Ramos (cell line): Measurements from ENCODE around the gene OCEL1.

ENCODE experiments used
- in situ Hi-C: fragments of 300-500 bp; cut with MboI; formaldehyde crosslinking; loops from one replicate; pipeline ENCODE4 v1.14.3; 2022; ENCODE audit warnings: low sequenced_read_pairs; ENCODE audit not compliant: unreplicated experiment

OCEL1 gene

GRCh38 chr19:17209126-17210036 lies 16.6 kb upstream of the OCEL1 start:
- in situ Hi-C loops, result no loop called here

- in situ Hi-C loops, result no loop called here
These were observed 15.7 kb upstream of the OCEL1 start for GRCh38 chr19:17210296-17210695.

DNA sequence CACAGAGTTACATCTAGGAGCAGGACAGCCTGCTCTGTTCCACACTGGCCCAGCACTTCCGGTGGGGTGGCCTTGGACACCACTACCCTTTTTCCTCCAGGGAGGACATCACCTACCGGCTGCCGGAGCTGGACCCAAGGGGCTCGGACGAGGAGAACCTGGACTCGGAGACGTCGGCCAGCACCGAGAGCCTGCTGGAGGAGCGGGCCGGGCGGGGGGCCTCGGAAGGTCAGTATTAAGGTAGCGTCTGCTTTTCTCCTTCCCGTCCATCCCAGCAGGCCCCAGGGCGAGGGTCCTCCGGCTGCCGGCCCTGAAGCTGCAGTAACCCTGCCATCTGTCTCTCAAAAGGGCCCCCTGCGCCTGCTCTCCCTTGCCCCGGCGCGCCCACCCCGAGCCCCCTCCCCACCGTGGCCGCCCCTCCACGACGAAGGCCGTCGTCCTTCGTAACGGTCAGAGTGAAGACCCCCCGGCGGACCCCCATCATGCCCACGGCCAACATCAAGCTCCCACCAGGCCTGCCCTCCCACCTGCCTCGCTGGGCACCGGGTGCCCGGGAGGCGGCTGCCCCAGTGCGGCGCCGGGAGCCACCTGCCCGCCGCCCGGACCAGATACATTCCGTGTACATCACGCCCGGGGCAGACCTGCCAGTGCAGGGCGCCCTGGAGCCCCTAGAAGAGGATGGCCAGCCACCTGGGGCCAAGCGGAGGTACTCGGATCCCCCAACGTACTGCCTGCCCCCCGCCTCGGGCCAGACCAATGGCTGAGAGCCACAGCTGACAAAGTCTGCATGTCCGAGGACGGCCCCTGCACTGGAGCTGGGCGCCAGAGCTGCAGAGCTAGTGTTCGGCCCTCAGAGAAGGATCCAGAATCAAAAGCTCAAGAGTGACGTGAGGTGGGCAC lies 14.2 kb upstream of the OCEL1 start:
- in situ Hi-C loops, result no loop called here

DNA sequence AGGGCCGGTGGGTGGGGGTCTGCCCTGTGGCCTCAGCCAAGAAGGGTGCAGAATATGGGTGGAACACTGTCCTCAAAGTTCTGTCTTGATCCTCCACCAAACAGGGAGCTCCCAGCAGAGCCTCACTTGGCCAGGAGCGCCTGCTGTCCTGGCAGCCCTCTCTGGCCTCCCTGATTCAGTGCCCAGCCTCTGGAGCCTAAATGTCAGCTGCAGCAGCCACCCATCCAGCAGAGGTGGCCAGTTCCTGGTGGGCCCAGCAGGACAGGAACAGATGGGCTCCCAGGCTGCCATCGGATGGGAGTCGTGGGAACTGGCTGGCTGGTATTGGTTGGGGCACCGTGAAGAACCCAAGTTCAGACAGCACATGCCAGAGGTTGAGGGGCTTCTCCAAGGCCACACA lies 12.7 kb upstream of the OCEL1 start:
- in situ Hi-C loops, result no loop called here

DNA sequence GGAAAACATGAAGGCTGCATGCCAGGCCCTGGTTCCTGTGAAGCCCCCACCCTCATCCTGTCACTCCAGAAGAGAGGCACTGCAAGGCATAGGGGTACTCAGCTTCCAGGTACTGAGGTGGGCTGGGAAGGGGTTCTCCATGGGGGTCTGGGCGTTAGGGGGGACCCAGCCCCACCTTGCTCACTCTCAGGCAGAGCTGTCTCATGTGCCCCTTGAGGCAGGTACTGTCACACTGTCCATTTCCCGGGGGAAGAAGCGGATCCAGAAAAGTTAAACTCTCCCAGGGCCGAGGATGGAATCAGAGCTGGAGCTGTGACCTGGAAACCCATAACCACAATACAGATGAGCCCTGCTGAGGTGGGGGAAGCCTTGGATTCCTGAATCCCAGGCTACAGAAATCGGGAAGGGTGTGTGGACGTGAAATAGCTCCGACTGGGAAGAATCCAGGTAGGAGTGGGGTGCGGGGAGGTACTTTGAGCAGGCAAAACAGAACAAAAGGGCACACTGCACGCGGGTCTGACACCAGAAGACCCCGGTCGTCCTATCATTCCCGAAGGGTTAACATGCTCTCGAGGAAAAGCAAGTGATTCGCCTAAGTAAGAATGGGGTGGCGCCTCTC lies 11.4 kb upstream of the OCEL1 start:
- in situ Hi-C loops, result no loop called here

DNA sequence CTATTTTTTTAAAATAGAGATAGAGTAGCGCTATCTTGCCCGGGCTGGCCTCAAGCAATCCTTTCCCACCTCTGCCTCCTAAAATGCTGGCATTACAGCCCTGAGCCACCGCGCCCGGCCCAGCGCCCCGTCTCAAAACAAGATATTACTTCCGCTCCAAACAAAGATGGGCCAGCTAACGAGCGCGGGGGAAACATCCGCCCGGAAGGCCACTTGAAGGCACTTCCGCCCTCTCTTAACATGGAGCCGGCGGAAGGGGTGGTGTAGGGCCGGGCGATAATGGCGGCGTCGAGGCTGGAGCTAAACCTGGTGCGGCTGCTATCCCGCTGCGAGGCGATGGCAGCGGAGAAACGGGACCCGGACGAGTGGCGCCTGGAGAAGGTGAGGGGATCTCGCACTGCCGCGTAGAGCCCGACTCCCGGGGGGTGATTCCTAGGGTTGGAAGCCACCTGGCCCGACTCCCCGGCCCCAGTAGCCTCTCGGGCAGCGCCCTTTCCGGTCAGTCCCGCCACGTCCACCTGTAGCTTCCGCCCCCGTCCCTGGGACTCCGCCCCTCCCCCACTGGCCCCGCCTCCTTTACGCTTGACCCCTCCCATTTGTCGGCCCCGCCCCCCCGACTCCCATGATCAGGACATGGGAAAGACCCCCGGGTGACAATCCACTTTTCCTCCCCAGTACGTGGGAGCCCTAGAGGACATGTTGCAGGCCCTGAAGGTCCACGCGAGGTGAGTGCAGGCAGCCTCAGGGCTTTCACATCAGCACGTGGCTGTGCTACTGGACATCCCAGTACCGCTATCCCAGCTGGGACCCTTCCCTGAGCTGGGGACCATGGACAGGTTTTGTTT lies 10.7 kb upstream of the OCEL1 start, which contains the start of gene USE1:
TSS of gene USE1 (plus strand) at position 231 of the 845 bp plus-strand sequence. CDS start at position 280, 49 bp downstream.
- in situ Hi-C loops, result no loop called here

GRCh38 chr19:17216058-17216670 lies 9.9 kb upstream of the OCEL1 start:
- in situ Hi-C loops, result no loop called here

- in situ Hi-C loops, result no loop called here
These were observed 6.7 kb upstream of the OCEL1 start for GRCh38 chr19:17219286-17219685.

- in situ Hi-C loops, result no loop called here
These were observed 5.7 kb upstream of the OCEL1 start for GRCh38 chr19:17220207-17220758.

DNA sequence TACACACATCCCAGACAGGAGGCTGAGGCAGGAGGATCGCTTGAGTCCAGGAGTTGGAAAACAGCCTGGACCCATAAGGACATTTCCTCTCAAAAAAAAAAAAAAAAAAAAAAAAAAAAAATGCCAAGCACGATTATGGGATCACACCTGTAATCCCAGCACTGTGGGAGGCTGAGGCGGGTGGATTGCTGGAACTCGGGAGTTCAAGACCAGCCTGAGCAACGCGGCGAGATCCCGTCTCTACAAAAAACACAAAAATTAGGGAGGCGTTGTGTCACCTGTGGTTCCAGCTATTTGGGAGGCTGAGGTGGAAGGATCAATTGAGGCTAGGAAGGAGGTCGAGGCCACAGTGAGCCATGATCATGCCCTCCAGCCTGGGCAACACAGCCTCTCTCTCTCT lies 973 bp upstream of the OCEL1 start:
- in situ Hi-C loops, result no loop called here

DNA sequence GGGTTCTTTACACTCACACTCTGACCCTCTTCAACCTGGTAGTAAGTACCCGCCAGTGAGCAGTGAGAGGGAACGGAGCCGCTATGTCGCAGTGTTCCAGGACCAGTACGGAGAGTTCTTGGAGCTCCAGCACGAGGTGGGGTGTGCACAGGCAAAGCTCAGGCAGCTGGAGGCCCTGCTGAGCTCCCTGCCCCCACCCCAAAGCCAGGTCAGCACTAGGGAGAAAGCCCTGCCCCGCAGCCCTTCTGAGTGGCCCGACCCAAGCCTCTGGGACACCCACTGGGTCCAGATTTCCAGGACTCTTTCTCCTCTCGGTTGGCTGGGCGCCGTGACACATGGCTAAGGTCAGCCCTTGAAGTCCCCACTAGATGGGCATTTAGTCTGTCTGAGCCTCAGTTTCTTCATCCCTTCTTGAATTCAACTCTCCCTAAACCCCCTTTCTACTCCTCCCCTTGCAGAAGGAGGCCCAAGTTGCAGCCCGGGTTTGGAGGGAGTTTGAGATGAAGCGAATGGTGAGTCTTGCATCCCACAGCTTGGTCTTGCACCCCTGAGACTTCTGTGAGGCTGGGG lies 1.9 kb downstream of the OCEL1 start:
- in situ Hi-C loops, result no loop called here

DNA sequence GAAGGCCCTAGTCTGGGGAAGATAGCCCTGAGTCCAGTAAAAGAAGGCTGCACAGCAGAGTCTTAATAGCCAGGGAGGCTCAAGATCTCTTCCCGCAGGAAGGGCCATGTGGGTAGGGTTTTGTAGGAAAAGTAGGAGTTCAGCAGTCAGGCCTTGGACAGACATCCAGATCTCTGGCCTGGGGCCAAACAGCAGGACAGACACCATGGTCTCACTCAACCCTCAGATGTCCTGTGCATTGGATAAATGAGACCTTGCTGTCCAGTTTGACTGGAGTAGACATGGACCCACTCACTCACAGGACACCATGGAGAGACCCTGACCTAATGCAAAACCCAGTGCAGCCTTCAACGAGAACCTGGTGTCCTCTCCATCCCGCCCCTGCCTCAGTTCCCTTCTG lies 3.9 kb downstream of the OCEL1 start:
- in situ Hi-C loops, result no loop called here

- in situ Hi-C loops, result no loop called here
These were observed 6.2 kb downstream of the OCEL1 start for GRCh38 chr19:17232258-17232657.

- in situ Hi-C loops, result no loop called here
These were observed 8.9 kb downstream of the OCEL1 start for GRCh38 chr19:17234911-17235299.

DNA sequence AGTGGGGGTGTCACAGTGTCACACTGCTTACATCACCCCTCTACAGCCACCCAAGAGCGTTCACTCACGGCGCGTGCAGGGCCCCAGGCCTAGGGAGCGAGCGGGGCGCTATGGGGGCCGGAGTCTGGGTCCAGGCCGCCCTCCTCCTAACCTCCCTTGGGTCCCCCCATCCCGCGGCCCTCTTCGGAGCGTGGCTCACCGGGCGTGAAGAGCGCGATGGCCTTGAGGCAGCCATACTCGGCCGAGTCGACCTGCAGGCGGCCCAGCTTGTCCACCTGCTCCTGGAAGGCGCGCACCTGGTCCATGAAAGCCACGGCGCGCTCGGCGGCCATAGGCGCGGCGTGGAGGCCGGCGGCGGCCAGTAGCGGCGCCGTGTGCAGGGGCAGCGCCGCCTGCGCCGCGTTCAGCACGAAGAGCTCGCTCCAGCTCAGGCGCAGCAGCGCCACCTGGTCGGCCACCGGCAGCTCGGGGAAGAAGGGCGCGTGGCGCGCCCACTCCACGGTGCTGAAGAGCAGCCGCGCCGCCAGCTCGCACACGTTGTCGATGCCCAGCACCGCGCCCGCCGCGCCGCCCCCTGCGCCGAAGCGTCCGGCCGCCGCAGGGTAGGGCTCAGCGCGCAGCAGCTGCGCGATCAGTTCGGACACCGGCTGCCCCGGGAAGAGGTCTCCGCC lies 9.4 kb downstream of the OCEL1 start:
- in situ Hi-C loops, result no loop called here

- in situ Hi-C loops, result no loop called here
These were observed 10.1 kb downstream of the OCEL1 start for GRCh38 chr19:17235971-17236777.

GRCh38 chr19:17236811-17237543 lies 11.0 kb downstream of the OCEL1 start:
- in situ Hi-C loops, result no loop called here
